Gastrocnemius medialis (tissue), 4 donors: ENCODE results near the gene HMCN2.

Source experiments
- CTCF ChIP-seq, 5 experiments: fragments of 450-650 bp in 3 of 5; fragments of 200-600 bp in 2 of 5; sonication (generic) in 2 of 5; IDR thresholded peaks in 4 of 5; conservative IDR thresholded peaks in 1 of 5; 1 replicate in 4 of 5; 2 replicates in 1 of 5; pipeline ENCODE4 v1.5.1; 2016 to 2019; ENCODE audit warnings: antibody characterized with exemption in 5 of 5, mild to moderate bottlenecking in 3 of 5, moderate library complexity in 3 of 5
- POLR2A ChIP-seq, 2 donors: fragments of 450-650 bp; IDR thresholded peaks; one replicate each; pipeline ENCODE4 v1.6.1; 2017; ENCODE audit warnings: antibody characterized with exemption in 2 of 2, mild to moderate bottlenecking in 2 of 2, moderate library complexity in 2 of 2

GRCh38 chr9:130341839-130342713 lies 76.5 kb downstream of the HMCN2 start:
- TF ChIP-seq POLR2A (IDR thresholded peaks at IDR 0.05) (no peak), CTCF (IDR thresholded peaks at IDR 0.05 in 4 of 5, conservative IDR thresholded peaks at IDR 0.05 in 1 of 5) (no peak)
